ENCODE data around the gene SCP2. TPM values are rescaled to one million over a fixed set of nuclear protein-coding genes. Genes with fewer than 3 reads are reported as not detected.
"Not testable (repeated sequence)": the region's sequence is repeated elsewhere in the genome, so short reads cannot be mapped to it uniquely, and the experiment has no call there.

SCP2 gene
- total RNA-seq, 1 donor from 2014 or later = 130 TPM

GRCh38 chr1:52970149-52970548 lies 43.1 kb downstream of the SCP2 start:
- DNase-seq = no peak
- Histone ChIP-seq H3K9me3 (replicated peaks) (no peaks in the 10 kb centered on the region), H3K27ac (replicated peaks) (no peak overlapping the region), H3K27me3 (ENCODE audit: low read depth) (no peaks in the 10 kb centered on the region), H3K4me3 (no peak overlapping the region), H3K36me3 (peaks cover 21% of the 10 kb centered on the region), H3K4me1 (no peaks in the 10 kb centered on the region)
- TF ChIP-seq, protein P1, sequence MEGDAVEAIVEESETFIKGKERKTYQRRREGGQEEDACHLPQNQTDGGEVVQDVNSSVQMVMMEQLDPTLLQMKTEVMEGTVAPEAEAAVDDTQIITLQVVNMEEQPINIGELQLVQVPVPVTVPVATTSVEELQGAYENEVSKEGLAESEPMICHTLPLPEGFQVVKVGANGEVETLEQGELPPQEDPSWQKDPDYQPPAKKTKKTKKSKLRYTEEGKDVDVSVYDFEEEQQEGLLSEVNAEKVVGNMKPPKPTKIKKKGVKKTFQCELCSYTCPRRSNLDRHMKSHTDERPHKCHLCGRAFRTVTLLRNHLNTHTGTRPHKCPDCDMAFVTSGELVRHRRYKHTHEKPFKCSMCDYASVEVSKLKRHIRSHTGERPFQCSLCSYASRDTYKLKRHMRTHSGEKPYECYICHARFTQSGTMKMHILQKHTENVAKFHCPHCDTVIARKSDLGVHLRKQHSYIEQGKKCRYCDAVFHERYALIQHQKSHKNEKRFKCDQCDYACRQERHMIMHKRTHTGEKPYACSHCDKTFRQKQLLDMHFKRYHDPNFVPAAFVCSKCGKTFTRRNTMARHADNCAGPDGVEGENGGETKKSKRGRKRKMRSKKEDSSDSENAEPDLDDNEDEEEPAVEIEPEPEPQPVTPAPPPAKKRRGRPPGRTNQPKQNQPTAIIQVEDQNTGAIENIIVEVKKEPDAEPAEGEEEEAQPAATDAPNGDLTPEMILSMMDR (IDR thresholded peaks at IDR 0.05; ENCODE audit: borderline replicate concordance) = peak; percentile 39
- intact Hi-C loops (cut with micrococcal nuclease) = no loop called here

DNA sequence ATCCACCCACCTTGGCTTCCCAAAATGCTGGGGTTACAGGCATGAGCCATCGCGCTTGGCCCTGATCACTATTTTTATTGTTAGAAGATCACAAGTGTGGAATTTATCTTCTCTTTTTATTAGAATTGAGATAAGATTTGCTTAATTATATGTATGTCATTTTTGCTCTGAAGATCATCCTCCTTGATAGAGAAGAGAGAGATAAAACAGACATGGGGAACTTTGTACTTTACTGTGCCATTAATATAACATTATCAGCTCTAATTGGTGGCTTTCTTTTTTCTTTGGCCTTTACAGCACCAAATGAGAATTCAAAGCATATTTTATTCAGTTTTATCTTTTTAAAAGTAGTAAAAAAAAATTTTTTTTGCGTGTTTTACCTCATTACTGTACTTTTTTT lies 46.8 kb downstream of the SCP2 start:
- intact Hi-C loops (cut with micrococcal nuclease) = no loop called here
- Histone ChIP-seq H3K9me3 (replicated peaks) (no peaks in the 10 kb centered on the region), H3K4me3 (no peak overlapping the region), H3K36me3 (peaks cover 36% of the 10 kb centered on the region), H3K27me3 (ENCODE audit: low read depth) (no peaks in the 10 kb centered on the region), H3K4me1 (no peaks in the 10 kb centered on the region), H3K27ac (replicated peaks) (no peak overlapping the region)
- TF ChIP-seq, protein P1 (IDR thresholded peaks at IDR 0.05; ENCODE audit: borderline replicate concordance) = no peak
- no peak for DNase-seq

DNA sequence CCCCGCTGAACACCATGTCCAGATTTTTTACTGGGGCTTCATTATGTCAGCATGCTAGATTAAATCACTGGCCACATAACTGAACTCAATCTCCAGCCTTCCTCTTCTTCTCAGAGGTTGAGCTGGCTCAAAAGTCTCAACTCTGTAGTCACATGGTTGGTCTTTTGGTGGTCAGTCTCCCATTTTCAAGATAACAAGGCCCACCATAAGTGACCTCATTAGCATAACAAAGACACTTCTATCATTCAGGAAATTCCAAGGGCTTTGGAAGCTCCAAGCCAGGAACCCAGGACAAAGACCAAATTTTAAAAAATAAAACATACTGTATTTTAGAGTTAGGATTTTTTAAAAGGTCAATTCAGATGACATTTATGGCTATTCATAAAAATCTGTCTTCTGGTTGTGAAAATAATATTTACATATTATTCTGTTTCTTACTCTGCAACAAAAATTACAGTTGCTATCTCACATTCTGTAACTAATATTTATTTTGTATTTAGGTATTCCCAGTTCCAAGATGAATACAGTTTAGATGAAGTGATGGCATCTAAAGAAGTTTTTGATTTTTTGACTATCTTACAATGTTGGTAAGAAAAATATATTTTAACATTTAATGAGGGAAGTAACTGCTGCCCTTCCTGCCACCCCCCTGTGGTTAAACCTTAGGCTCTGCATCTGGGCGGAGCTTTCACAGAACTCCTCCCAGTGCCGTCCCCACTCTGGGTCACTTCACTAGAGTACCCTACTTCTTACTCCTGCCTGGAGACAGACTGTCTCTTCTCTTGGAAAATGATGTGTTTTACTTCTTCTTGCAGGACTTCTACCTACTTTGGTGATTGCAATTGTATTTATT lies 49.3 kb downstream of the SCP2 start:
- no peak for DNase-seq
- no peaks in the 10 kb centered on the region for H3K27me3 ChIP-seq (ENCODE audit: low read depth)
- no peak overlapping the region for H3K4me3 ChIP-seq
- intact Hi-C loops (cut with micrococcal nuclease) = no loop called here
- peaks cover 60% of the 10 kb centered on the region for H3K36me3 ChIP-seq
- no peak overlapping the region for H3K27ac ChIP-seq (replicated peaks)
- no peaks in the 10 kb centered on the region for H3K9me3 ChIP-seq (replicated peaks)
- H3K4me1 ChIP-seq = no peaks in the 10 kb centered on the region
- TF ChIP-seq, protein P1 (IDR thresholded peaks at IDR 0.05; ENCODE audit: borderline replicate concordance) = no peak

- intact Hi-C loops (cut with micrococcal nuclease) = no loop called here
- TF ChIP-seq, protein P1 (IDR thresholded peaks at IDR 0.05; ENCODE audit: borderline replicate concordance) = no peak
- Histone ChIP-seq H3K36me3 (peaks cover 74% of the 10 kb centered on the region), H3K4me3 (no peak overlapping the region), H3K27ac (replicated peaks) (no peak overlapping the region), H3K9me3 (replicated peaks) (peaks cover 1% of the 10 kb centered on the region), H3K4me1 (peaks cover 5% of the 10 kb centered on the region), H3K27me3 (ENCODE audit: low read depth) (no peaks in the 10 kb centered on the region)
- no peak for DNase-seq
Observed at GRCh38 chr1:52978045-52978444, 51.0 kb downstream of the SCP2 start.

DNA sequence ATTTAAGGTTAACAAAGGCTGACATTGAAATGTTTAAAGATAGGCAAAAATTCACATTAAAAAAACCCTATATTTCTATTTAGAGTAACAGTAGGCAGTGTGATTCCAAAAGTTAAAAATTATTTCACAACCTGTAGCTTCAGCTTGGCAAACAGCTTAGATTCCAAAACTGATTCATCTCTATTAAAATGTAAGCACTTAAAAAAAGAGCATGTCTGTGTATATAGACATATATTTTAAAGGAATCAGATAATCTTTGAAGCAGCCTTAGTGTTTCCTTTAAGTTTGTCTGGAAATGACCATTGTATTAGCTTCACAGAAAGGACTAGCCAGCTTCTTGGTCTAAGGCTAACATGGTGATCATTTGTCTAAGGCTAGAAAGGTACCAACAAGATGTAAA lies 65.7 kb downstream of the SCP2 start:
- H3K27ac ChIP-seq (replicated peaks); intact Hi-C loops (cut with micrococcal nuclease); H3K9me3 ChIP-seq (replicated peaks); H3K4me3 ChIP-seq; H3K4me1 ChIP-seq; H3K27me3 ChIP-seq (ENCODE audit: low read depth); DNase-seq: not testable (repeated sequence)
- peaks cover 53% of the 10 kb centered on the region for H3K36me3 ChIP-seq

DNA sequence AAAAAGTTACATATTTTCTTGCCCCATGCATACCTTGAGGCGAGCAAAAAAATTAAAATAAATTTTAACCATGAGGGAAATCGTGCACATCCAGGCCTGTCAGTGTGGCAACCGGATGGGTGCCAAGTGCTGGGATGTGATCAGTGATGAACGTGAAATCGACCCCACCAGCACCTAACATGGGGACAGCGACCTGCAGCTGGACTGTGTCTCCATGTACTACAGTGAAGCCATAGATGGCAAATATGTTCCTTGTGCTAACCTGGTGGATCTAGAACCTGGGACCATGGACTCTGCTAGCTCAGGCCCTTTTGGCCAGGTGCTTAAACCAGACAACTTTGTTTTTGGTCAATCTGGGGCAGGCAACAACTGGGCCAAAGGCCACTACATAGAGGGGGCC lies 67.6 kb downstream of the SCP2 start:
- intact Hi-C loops (cut with micrococcal nuclease) = no loop called here
- H3K36me3 ChIP-seq = peaks cover 33% of the 10 kb centered on the region
- TF ChIP-seq, protein P1 (IDR thresholded peaks at IDR 0.05; ENCODE audit: borderline replicate concordance) = no peak

More for the DNA sequence above, 67.6 kb downstream of the SCP2 start:
- H3K27ac ChIP-seq (replicated peaks) = no peak overlapping the region
- no peak overlapping the region for H3K4me3 ChIP-seq
- H3K9me3 ChIP-seq (replicated peaks) = no peaks in the 10 kb centered on the region
- no peaks in the 10 kb centered on the region for H3K4me1 ChIP-seq
- DNase-seq = no peak
- H3K27me3 ChIP-seq (ENCODE audit: low read depth) = no peaks in the 10 kb centered on the region
